ENCODE data around the gene CCDC28A.

CCDC28A gene

GRCh38 chr6:138772596-138773176 lies 883 bp upstream of the CCDC28A start (continued):
- peak; percentile 25; the same call in 1 of the 2 replicates for TF ChIP-seq PRDM10 (tag by site-specific recombination; IDR thresholded peaks at IDR 0.05)
- TF ChIP-seq ZNF394 (tag by site-specific recombination; IDR thresholded peaks at IDR 0.05; ENCODE audit: borderline replicate concordance): no peak
- no peak for TF ChIP-seq ZNF391 (tag by site-specific recombination; IDR thresholded peaks at IDR 0.05; ENCODE audit: borderline replicate concordance, low read depth)
- TF ChIP-seq, protein P1, sequence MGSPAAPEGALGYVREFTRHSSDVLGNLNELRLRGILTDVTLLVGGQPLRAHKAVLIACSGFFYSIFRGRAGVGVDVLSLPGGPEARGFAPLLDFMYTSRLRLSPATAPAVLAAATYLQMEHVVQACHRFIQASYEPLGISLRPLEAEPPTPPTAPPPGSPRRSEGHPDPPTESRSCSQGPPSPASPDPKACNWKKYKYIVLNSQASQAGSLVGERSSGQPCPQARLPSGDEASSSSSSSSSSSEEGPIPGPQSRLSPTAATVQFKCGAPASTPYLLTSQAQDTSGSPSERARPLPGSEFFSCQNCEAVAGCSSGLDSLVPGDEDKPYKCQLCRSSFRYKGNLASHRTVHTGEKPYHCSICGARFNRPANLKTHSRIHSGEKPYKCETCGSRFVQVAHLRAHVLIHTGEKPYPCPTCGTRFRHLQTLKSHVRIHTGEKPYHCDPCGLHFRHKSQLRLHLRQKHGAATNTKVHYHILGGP (tag by site-specific recombination; IDR thresholded peaks at IDR 0.05): no peak

DNA sequence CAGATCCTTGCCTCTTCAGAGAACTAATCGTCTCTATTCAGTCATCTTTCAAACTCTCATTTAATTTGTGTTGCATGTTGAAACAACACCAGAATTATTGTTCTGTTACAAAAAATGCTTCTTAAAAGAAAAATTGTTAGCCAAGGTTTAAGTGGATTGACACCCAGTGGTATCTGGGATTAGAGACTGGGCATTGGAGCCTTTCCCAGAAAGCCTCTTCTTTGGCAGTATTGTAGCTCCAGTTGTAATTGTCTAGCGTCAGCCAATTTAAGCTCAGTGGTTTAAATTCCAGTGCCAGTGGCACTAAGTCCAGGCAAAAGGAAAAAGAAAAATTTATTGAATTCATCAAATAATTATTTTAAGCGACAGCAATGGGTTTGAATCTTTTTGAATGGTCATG lies 801 bp downstream of the CCDC28A start:
- TF ChIP-seq ZBTB49 (tag by site-specific recombination; IDR thresholded peaks at IDR 0.05; ENCODE audit: low read depth) (no peak), YY2 (tag by site-specific recombination; IDR thresholded peaks at IDR 0.05) (no peak), ZFHX2 (tag by site-specific recombination; conservative IDR thresholded peaks at IDR 0.05) (no peak), ZNF16 (tag by site-specific recombination; IDR thresholded peaks at IDR 0.05; ENCODE audit: low read depth) (no peak)
- ChIA-PET CTCF (interaction anchor here (0.7 kb wide), 1 partner anchor 247 kb away, joined by 3 read pairs; no protein-coding TSS in a partner anchor), POLR2A (interaction anchor here (2.5 kb wide), 1 partner anchor 82 kb away, joined by 11 read pairs; no protein-coding TSS in a partner anchor)
- Histone ChIP-seq H3K4me1 (ENCODE audit: control insufficient read depth, insufficient read depth, low read length) (no peaks in the 10 kb centered on the region), H3K4me3 (ENCODE audit: low read depth, low read length) (peak overlapping the region; percentile 87), H3K36me3 (ENCODE audit: control insufficient read depth in 2 of 2, insufficient read depth in 1 of 2, low read length in 2 of 2) (peaks cover 9 to 12% of the 10 kb centered on the region in 2 experiments; a peak in 2 of 3 replicates), H3K27ac (ENCODE audit: extremely low read depth, low read depth, low read length) (no peak overlapping the region), H3K9me3 (ENCODE audit: control insufficient read depth, insufficient read depth, low read depth, low read length) (no peaks in the 10 kb centered on the region)

- Histone ChIP-seq H3K4me3 (ENCODE audit: low read depth, low read length) (no peak overlapping the region), H3K4me1 (ENCODE audit: control insufficient read depth, insufficient read depth, low read length) (no peaks in the 10 kb centered on the region), H3K27ac (ENCODE audit: extremely low read depth, low read depth, low read length) (no peak overlapping the region), H3K9me3 (ENCODE audit: control insufficient read depth, insufficient read depth, low read depth, low read length) (no peaks in the 10 kb centered on the region), H3K36me3 (ENCODE audit: control insufficient read depth in 2 of 2, insufficient read depth in 1 of 2, low read length in 2 of 2) (peaks cover 21 to 23% of the 10 kb centered on the region in 2 experiments)
- ChIA-PET CTCF (interaction anchor here (0.6 to 1.1 kb wide), 2 partner anchors 10 to 690 kb away, joined by 3 to 4 read pairs; no protein-coding TSS in a partner anchor), POLR2A (no interaction called here)
- TF ChIP-seq YY2 (tag by site-specific recombination; IDR thresholded peaks at IDR 0.05) (no peak), ZNF132 (tag by site-specific recombination; IDR thresholded peaks at IDR 0.05; ENCODE audit: borderline replicate concordance) (no peak), ZSCAN16 (tag by site-specific recombination; IDR thresholded peaks at IDR 0.05) (no peak), SETDB1 (IDR thresholded peaks at IDR 0.05; ENCODE audit: insufficient read length, low read length) (no peak), ZNF184 (tag by site-specific recombination; IDR thresholded peaks at IDR 0.05) (no peak), ZNF704 (tag by site-specific recombination; IDR thresholded peaks at IDR 0.05) (no peak), ZNF114 (tag by site-specific recombination; IDR thresholded peaks at IDR 0.05) (no peak), ZNF549 (tag by site-specific recombination; IDR thresholded peaks at IDR 0.05) (no peak)
- TF ChIP-seq, protein P2, sequence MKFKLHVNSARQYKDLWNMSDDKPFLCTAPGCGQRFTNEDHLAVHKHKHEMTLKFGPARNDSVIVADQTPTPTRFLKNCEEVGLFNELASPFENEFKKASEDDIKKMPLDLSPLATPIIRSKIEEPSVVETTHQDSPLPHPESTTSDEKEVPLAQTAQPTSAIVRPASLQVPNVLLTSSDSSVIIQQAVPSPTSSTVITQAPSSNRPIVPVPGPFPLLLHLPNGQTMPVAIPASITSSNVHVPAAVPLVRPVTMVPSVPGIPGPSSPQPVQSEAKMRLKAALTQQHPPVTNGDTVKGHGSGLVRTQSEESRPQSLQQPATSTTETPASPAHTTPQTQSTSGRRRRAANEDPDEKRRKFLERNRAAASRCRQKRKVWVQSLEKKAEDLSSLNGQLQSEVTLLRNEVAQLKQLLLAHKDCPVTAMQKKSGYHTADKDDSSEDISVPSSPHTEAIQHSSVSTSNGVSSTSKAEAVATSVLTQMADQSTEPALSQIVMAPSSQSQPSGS (tag by site-specific recombination; IDR thresholded peaks at IDR 0.05; ENCODE audit: low read depth): peak; percentile 75; the same call in 1 of the 2 replicates
These were observed 3.1 kb downstream of the CCDC28A start for GRCh38 chr6:138776659-138777058.
